UCSD-AML1 (cell line): Measurements from ENCODE around the gene BRMS1.
"Not testable (repeated sequence)": the region's sequence is repeated elsewhere in the genome, so short reads cannot be mapped to it uniquely, and the experiment has no call there.

Experiments used
- DNase-seq: peaks from one replicate; lab custom pipeline; 2025; ENCODE audit not compliant: unreplicated experiment; lab: John Stamatoyannopoulos, UW

Gene BRMS1

DNA sequence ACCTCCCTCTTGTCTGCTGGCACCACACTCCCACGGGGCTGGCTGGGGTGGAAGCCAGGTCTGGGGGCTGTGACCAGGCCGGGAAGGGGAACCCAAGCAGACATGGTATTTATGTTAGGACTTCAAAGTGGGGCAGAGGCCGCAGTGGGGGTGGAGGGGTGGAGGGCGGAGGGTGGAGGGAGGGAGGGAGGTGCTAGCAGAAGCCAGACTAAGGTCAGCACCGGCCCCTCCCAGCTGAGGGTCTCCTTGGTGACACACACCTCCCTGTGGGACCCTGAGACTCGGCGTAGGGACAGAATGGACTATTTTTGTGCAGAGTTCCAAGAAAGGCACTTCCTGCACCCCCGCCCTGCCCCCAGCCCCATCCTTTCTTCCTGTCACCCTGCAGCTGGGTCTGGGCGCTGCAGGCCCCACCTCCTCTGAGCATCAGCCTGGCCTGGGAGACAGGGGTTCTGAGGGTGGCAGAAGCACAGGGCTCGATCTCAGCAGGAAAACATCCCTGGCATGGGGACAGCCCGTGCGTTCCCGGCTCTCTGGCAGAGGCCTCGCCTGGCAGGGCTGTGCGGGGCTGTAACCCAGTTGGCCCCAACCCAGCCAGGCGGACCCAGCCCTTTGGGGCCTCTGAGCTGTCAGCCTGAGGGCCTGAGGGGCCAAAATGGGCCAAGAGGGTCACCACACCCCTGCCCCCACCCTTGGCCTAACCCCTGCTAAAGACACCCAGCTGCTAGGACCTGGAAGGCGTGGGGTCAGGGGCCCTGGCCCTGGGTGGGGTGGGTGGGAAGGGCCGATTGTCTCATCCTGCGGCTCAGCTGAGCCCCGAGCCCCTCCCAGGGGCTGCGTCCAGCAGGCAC, 18.4 kb downstream of the BRMS1 start:
- DNase-seq, result peak; percentile 83

- DNase-seq, result peak; percentile 50
Observed at GRCh38 chr11:66325263-66325671, 19.6 kb downstream of the BRMS1 start.

- no peak for DNase-seq
Observed at GRCh38 chr11:66324664-66325063, 20.2 kb downstream of the BRMS1 start.

DNA sequence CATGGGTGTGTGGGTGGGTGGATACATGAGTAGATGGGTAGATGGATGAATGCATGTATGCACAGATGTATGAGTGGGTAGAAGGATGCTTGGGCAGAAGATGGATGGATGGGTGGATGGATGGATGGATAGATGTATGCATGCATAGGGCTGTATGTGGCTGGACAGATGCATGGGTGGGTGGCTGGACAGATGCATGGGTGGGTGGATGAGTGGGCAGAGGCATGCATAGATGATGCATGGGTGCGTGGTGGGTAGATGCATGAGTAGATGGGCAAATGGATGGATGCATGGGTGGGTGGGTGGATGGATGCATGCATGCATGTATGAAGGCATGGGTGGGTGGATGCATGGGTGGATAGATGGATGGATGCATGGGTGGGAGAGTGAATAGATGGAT, 21.2 kb downstream of the BRMS1 start:
- DNase-seq, result no peak

DNA sequence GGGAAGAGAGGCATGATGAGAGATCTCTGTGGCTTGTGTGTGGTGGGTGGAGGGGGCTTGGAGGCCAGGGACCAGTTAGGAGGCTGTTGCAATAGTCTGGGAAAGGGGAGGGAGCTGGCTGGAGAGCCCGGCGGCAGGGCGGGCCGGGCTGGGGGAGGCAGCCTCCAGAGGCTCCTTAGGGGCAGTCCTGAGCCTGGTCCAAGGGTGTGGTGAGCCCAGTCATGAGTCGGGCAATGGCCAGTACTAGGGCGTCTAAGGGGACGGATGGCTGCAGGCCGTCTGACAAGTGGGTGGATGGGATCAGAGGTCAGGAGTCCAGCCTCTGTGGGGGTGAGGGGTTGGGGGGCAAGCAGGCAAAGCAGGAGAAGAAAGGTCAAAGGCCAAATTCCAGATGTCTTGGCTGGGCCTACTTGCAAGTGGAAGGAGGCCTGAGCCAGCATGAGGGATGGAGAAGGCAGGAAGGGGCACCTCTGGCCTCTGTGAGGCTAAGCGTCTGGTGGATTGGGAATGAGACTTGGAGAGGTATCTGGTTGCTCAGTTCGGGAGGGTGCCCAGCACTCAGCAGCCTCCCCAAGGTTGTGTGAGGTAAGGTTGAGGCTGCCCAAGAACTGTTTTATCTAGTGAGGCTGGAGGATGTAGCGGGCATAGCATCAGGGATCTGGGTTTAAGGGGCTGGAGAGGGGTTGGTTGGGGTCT, 22.0 kb downstream of the BRMS1 start:
- no peak for DNase-seq

DNA sequence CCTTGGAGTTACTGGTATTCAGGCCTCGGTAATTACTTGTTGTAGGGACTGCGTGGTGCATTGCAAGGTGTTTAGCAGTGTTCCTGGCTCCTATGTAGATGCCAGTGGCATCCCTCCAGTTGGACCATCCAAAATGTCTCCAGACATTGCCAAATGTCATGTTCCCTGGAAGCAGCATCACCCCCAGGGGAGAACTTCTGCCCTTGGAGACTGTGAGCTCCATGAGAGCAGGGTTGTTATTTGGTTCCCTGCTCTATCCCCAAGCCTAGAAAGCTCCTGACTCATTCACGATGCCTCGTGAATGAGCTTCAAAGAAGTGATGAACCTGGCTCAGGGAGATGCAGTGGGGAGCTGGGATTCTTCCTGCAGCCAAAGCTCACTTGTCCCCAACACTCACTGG, 23.3 kb downstream of the BRMS1 start:
- no peak for DNase-seq

DNA sequence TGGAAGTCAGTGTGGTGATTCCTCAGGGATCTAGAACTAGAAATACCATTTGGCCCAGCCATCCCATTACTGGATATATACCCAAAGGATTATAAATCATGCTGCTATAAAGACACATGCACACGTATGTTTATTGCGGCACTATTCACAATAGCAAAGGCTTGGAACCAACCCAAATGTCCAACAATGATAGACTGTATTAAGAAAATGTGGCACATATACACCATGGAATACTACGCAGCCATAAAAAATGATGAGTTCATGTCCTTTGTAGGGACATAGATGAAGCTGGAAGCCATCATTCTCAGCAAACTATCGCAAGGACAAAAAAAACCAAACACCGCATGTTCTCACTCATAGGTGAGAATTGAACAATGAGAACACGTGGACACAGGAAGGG, 24.2 kb downstream of the BRMS1 start:
- DNase-seq, result not testable (repeated sequence)

DNA sequence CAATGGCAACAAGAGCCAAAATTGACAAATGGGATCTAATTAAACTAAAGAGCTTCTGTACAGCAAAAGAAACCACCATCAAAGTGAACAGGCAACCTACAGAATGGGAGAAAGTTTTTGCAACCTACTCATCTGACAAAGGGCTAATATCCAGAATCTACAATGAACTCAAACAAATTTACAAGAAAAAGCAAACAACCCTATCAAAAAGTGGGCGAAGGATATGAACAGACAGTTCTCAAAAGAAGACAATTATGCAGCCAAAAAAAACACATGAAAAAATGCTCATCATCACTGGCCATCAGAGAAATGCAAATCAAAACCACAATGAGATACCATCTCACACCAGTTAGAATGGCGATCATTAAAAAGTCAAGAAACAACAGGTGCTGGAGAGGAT, 24.6 kb downstream of the BRMS1 start:
- DNase-seq, result not testable (repeated sequence)

- no peak for DNase-seq
Observed at GRCh38 chr11:66318600-66318970, 26.3 kb downstream of the BRMS1 start.

DNA sequence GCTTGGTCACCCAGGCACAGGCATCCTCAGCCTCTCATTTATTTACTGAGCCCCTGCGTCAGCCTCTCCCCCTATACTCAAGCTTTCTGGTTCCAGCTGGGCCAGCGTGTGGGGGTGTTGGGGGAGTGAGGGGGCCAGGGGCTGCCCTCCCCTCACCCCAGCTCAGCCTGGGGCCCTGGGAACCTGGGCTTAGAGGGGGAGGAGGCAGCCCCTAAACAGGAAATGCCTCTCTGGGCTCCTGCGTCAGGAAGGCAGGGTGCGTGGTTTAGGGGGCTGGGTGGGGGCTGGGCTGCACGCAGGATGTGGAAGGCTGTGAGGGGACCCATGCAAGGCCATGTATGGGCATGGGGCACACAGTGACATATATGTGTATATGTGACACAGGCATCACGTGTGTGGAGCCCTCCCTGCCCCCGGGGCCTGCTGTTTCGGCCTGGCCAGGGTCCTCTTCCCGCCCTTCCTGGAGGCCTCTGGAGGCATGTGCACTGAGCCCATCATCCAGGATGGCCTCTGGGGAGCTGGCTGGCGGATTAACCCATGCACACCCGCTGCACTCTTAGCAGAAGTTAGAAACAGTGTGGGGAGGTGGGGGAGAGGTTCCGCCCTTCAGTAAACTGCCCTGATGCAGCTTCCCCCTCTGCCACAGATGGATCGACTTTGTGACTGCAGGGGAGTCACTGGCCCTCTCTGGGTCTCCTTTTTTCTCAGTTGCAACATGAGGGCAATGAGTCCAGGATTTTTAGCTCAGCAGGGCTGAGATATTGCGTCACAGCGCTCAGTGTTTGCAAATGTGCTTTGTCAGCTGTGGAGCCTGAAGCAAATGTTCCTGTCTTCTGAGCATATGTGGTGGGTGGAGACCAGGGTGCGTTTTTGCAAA, 26.9 kb downstream of the BRMS1 start:
- DNase-seq, result peak; percentile 60

DNA sequence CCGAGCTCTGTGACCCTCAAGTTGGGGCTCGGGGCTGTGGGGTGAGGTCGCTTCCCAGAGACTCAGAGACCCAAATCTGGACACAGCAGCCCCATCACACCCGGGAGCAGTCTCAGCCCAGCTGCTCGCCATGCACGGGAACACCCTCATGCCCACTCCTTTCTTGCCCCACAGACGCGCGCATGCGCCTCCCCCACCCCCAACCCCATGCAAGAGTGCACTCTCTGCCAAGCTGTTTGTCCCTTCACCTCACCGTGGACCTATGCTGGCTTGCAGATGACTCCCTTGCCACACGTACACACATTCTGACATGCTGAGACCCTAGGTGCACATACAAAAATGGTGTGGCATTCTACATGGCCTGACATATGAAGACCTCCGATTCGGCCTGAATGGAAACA, 27.6 kb downstream of the BRMS1 start:
- DNase-seq, result no peak

GRCh38 chr11:66316849-66317251, 28.1 kb downstream of the BRMS1 start, which contains the start of gene CD248:
Gene CD248 (minus strand): TSS chr11:66317044. CDS start chr11:66317027, 17 bp downstream.
- DNase-seq, result no peak

GRCh38 chr11:66315921-66316811, 28.7 kb downstream of the BRMS1 start:
- DNase-seq, result no peak

DNA sequence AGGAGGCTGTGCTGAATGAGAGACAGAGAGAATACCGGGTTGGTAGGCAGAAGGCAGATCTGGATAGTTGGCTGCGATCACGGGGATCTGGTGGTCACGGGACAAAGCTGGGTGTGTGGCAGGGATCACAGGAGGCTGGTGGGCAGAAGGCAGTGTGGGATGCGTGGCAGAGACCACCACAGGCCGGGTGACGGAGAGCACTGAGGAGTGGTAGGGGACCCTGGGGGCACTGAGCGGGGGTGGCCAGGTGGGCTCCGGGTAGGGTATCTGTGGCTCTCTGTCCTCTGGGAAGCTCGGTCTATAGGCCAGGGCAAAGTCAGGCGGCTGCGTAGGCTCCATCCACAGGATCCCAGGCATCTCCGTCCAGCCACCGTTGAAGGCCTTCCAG, 29.4 kb downstream of the BRMS1 start:
- DNase-seq, result no peak

DNA sequence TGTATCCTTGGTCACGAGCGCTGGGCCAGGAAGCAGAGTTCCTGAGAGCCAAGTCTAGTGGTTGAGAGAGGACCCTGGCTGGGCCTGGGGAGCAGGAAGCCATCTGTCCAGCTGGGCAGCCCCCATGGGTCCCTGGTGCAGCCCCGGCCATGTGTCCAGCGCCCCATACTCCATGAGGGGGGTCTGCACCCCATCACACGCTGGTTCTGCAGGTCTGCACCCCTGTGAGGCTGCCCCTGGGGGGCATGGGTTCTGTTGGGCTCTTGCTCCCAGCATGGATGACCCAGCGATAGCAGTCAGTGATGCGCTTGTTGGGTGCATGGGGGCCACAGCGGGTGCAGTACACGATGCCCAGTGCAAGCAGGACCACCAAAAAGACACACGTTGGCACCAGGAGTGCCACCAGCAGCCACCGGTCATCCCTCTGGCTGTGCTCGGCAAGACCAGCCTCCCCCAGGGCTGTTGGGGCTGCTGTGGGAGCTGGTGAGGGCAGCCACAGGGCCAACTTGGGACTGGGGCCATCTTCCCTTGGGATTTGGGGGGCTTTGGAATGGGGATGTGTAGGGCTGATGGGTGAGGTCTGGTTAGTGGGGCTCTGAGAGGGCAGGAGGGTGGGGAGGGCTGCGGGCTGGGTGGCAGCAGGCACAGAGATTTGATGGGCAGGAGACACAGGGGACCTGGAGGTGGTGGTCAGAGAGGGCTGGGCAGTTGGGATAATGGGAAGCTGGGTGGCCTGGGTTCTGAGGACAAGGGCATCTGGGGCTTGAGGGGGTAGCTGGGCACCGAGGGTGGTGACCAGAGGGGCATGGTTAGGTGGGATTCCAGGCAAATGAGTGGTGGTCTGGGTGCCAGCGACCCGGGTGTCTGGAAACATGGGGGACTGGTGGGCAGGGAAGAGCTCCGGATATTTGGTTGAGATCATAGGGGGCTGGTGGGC, 30.1 kb downstream of the BRMS1 start:
- DNase-seq, result no peak

DNA sequence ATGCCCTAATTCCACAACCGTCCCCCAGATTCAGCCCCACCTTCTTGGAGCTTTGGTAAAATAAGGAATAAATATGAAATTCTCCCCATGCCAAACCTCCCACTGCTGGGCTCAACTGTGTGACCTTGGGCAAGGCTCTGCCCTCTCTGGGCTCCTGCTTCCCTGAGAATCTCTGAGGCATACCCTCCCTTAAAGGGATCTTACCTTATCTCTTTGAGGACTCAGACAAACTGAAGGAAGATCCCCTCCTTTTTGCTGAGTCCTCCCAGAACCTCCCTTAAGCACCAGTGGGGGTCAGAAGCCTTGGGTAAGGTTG, 30.8 kb downstream of the BRMS1 start:
- DNase-seq, result no peak

DNA sequence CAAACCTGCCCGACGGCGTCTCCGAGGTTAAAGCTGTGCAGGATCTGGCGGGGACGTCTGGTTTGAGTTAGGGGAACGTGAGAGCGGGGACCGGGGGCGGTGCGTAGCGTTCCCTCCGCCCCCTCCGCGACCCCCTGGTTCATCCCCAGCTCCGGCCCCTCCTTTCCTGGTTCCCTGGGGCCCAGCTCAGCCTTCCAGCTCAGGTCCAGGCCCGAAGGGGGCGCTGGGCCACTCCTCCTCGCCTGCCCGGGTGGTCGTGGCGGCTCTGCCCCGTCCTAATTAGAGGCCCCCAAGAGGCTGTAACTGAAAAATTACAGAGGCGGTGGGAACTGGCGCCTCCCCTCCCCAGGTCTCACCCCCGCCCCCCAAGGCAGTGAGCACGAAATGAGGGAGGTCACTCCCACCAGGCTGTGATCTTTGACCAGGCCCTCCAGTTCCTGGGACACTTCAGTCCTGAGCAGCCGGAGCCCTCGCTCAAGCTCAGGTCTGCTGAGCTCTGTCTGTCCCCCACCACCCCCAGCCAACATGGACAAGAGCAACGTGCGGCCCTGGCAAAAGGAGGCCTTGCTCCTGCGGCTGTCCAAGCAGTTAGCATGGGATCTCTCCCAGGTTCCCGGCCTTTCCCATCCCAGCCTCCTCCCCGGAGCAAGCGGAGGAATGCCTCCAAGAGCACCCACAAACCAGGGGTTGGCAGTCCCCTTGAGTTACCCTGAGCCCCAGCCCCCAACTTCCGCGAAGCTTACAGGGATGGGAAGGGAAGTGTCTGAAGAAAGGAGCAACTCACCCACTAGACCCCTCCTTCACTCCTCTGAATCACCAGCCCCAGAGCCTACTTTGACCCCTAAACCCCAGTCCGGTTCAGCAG, 31.4 kb downstream of the BRMS1 start:
- no peak for DNase-seq

DNA sequence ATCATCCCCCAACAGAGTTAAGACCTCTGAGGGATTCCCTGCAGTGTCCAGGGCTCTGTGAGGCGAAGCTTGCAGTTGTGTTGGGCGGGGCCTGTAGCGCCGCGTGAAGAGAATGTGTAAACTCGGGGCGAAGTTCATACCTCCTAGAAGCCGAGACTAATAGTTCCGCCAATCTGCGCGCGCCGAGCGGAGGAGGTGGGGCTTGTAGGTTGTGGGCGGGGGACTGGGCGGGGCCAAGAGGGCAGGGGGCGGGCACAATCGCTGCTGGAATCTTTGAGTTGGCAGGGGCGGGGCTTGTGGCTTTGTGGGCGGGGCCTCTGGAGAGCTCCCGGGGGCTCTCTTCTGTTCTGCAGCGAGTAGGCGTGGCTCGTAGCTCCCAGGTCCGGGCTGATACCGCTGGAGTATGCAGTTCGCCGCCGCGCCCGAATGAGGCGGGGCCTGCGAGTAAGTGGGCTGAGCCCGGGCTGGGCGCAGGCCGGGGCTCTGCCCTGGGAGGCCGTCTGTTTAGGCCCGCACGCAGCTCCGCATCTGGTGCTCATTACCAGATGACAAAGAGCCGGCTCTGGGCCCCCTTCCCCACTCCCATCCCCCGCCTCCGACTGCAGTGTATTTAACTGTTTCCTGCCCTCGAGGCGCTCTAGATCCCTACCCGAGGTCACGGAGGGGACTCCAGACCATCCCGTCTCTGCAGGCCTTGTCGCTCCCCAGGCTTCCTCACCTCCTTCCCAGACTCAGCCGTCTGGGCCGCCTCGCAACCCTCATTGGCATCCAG, 32.2 kb downstream of the BRMS1 start:
- DNase-seq, result peak; percentile 98
